Lung (tissue), 12 donors: ENCODE measurements around the gene E2F6. TPM values are rescaled to one million over a fixed set of nuclear protein-coding genes. Genes with fewer than 3 reads are reported as not detected.

Experiments used
- ATAC-seq: fragments of 200-7000 bp; cut with Tn5 transposase; one replicate; pipeline ENCODE4 v1.9.1; 2020; ENCODE audit warnings: moderate number of reproducible peaks; ENCODE audit not compliant: insufficient read depth, low FRiP score
- DNase-seq, 3 donors: peaks; one replicate each; pipeline ENCODE4 v3.0.0-alpha.2; 2013 to 2017
- H3K27ac ChIP-seq, 2 donors: one replicate each; pipeline ENCODE4 v1.5.1; 2013; ENCODE audit warnings: mild to moderate bottlenecking in 2 of 2, moderate library complexity in 2 of 2, control low read depth in 1 of 2, inconsistent platforms in 1 of 2, low read depth in 1 of 2, low read length in 1 of 2
- H3K27me3 ChIP-seq, 3 donors: one replicate each; pipeline ENCODE4 v1.5.1; 2013; ENCODE audit warnings: low read length in 2 of 3; ENCODE audit not compliant: control insufficient read depth in 3 of 3, insufficient read depth in 3 of 3
- H3K36me3 ChIP-seq, 4 donors: one replicate each; pipeline ENCODE4 v1.5.1; 2013; ENCODE audit warnings: low read length in 4 of 4, mild to moderate bottlenecking in 1 of 4, moderate library complexity in 1 of 4; ENCODE audit not compliant: control insufficient read depth in 4 of 4, insufficient read depth in 4 of 4
- H3K4me1 ChIP-seq, 5 donors: one replicate each; pipeline ENCODE4 v1.5.1; 2013; ENCODE audit warnings: low read length in 5 of 5, mild to moderate bottlenecking in 2 of 5, moderate library complexity in 1 of 5; ENCODE audit not compliant: control insufficient read depth in 5 of 5, insufficient read depth in 5 of 5
- H3K4me3 ChIP-seq: one replicate; pipeline ENCODE4 v1.5.1; 2013; ENCODE audit warnings: mild to moderate bottlenecking, control low read depth, moderate library complexity
- H3K9ac ChIP-seq, 2 donors: one replicate each; pipeline ENCODE4 v1.5.1; 2013; ENCODE audit warnings: low read length in 2 of 2, control low read depth in 1 of 2; ENCODE audit not compliant: insufficient read depth in 1 of 2
- H3K9me3 ChIP-seq, 4 donors: one replicate each; pipeline ENCODE4 v1.5.1; 2013; ENCODE audit warnings: low read length in 3 of 4, mild to moderate bottlenecking in 1 of 4, moderate library complexity in 1 of 4; ENCODE audit not compliant: control insufficient read depth in 4 of 4, insufficient read depth in 3 of 4
- WGBS, 2 donors: extraction: QIAGEN DNeasy Blood & Tissue Kit; methylation state at CpG; one replicate each; pipeline ENCODE4 v1.1.7; 2013; 5-methylcytosine and 5-hydroxymethylcytosine counted together
- polyA plus RNA-seq, 2 donors: library from polyadenylated mRNA; stranded (reverse); fragments of 200-250 nt; gene quantifications; one replicate each; pipeline ENCODE4 v1.2.1, GENCODE V29; 2013
- total RNA-seq, 2 donors: library from RNA; depleted of rRNA in 1 of 2; stranded (reverse); fragments of >200 nt in 1 of 2; gene quantifications; one replicate each; pipeline ENCODE4 v1.2.1, GENCODE V29; 2014 to 2021
- TF ChIP-seq, protein P1 (sequence below): IDR thresholded peaks from 2 replicates; pipeline ENCODE4 v1.5.1; 2012; ENCODE audit warnings: mild to moderate bottlenecking; ENCODE audit errors: control extremely low read depth, extremely low read depth
- donor health status: control.
- donor health status: control.
- donor health status: Bipolar disorder and iron deficiency.
- donor health status: healthy.
- donor health status: DM: yes; HTN: yes; CAD: no.

E2F6 gene
- total and polyA plus RNA-seq, 4 donors = 8.5 to 13.8 (median 11.1) TPM

DNA sequence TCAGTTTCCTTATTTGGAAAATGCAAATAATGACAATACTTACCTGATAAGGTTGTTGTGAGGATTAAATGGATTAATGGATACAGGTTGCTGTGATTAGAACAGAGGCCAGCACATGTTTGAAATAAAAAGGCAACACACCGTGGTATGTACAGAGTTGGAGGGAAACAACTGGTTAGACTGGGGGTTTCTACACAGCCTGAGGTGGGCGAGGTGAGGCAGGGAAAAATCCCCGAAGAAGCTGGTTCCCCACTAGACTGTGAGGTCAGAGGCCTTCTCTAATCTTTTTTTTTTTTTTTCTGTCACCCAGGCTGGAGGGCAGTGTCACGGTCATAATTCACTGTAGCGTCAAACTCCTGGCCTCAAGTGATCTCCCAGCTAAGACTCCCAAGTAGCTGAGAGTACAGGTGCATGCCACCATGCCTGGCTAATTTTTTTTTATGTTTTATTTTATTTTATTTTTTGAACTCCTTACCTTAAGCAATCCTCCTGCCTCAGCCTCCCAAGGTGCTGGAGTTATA is 1.2 kb upstream of the E2F6 start:
- Histone ChIP-seq H3K36me3 (peaks cover 0 to 5% (median 3%) of the 10 kb centered on the region in 4 donors), H3K4me1 (peaks cover 3 to 17% (median 8%) of the 10 kb centered on the region in 5 donors), H3K9me3 (no peaks in the 10 kb centered on the region), H3K4me3 (no peak overlapping the region), H3K27me3 (no peaks in the 10 kb centered on the region), H3K9ac (no peak overlapping the region), H3K27ac (no peak overlapping the region)
- DNase-seq = no peak
- no peak for ATAC-seq
- TF ChIP-seq, protein P1, sequence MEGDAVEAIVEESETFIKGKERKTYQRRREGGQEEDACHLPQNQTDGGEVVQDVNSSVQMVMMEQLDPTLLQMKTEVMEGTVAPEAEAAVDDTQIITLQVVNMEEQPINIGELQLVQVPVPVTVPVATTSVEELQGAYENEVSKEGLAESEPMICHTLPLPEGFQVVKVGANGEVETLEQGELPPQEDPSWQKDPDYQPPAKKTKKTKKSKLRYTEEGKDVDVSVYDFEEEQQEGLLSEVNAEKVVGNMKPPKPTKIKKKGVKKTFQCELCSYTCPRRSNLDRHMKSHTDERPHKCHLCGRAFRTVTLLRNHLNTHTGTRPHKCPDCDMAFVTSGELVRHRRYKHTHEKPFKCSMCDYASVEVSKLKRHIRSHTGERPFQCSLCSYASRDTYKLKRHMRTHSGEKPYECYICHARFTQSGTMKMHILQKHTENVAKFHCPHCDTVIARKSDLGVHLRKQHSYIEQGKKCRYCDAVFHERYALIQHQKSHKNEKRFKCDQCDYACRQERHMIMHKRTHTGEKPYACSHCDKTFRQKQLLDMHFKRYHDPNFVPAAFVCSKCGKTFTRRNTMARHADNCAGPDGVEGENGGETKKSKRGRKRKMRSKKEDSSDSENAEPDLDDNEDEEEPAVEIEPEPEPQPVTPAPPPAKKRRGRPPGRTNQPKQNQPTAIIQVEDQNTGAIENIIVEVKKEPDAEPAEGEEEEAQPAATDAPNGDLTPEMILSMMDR = no peak
- WGBS, 2 donors = 88 to 89% methylated on average over 5 of the region's 5 CpGs

GRCh38 chr2:11466307-11467128 is 557 bp upstream of the E2F6 start:
- WGBS, 2 donors = 23 to 30% methylated on average over 26 of the region's 26 CpGs
- Histone ChIP-seq H3K36me3 (peaks cover 0 to 5% (median 3%) of the 10 kb centered on the region in 4 donors), H3K4me1 (peaks cover 3 to 17% (median 8%) of the 10 kb centered on the region in 5 donors), H3K27ac (peak overlapping the region; percentile 5 to 40), H3K9me3 (no peaks in the 10 kb centered on the region), H3K27me3 (no peaks in the 10 kb centered on the region), H3K9ac (peak overlapping the region in 1 of 2 donors; percentile 76), H3K4me3 (peak overlapping the region; percentile 26)
- ATAC-seq (peak; percentile 4), DNase-seq (peak in 1 of 3 donors; percentile 6)
- TF ChIP-seq, protein P1 = no peak

DNA sequence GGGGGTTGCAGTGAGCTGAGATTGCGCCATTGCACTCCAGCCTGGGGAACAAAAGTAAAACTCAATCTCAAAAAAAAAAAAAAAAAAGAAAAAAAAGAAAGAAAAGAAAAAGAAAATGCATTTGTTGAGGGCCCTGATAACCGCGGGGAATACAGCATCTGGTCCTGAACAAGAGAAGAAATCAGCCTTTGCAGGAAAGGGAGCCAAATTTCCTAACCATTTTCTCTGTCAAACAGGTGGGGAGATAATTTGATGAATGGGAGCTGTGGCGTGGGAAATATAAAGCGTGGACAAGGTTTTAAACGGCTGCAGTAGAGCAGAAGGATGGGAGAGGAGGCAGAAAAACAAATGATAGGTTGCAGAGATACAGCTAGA is 864 bp downstream of the E2F6 start:
- Histone ChIP-seq H3K4me1 (peaks cover 3 to 17% (median 14%) of the 10 kb centered on the region in 5 donors), H3K36me3 (peaks cover 0 to 5% (median 3%) of the 10 kb centered on the region in 4 donors), H3K27ac (peak overlapping the region; percentile 89 to 97), H3K9ac (peak overlapping the region in 1 of 2 donors; percentile 74), H3K4me3 (peak overlapping the region; percentile 88), H3K9me3 (no peaks in the 10 kb centered on the region), H3K27me3 (no peaks in the 10 kb centered on the region)
- no peak for DNase-seq
- ATAC-seq = no peak
- 47 to 58% methylated on average over 6 of the region's 6 CpGs for WGBS, 2 donors
- TF ChIP-seq, protein P1 = no peak
